HG03565 (cell line): ENCODE data around the gene CDH23.

Experiments used
- ATAC-seq: cut with Tn5 transposase; IDR thresholded peaks from one replicate; pipeline ENCODE4 v1.9.1; 2021; ENCODE audit warnings: mild to moderate bottlenecking, moderate library complexity; ENCODE audit not compliant: unreplicated experiment

The CDH23 gene

DNA sequence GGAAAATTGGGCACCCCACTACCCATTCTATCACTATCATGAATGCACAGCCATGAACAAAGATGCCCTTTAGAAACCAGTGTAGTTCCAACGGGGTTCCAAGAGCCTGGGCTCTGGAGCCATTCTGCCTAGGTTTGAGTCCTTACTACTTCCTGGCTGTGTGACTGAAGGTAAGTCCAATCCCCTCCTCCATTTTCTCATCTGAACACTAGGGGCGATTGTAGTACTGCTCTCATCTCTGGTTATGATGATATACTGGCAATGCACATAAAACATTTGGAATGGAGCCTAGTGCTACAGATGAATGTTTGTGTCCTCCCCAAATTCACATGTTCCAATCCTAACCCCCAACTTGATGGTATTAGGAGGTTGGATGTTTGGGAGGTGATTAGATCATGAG is 28.1 kb upstream of the CDH23 start:
- no peak for ATAC-seq

DNA sequence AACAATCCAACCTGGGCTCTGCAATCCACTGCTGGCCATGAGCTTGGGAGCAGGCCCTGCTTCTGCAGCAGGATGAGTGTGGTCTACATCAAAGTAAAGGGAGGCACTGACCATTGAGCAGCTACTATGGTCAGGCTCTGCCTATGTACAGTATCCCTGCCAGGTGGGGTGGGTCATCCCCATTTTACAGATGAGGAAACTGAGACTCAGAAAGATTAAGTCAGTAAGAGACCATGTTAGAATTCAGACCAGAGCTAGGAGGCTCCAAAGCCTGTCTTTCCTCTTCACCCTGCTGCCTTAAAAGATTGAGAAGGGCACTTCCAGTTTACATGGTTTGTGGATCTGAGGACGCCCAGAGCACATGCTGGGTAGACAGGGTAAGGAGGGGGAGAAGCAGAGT is 27.1 kb upstream of the CDH23 start:
- no peak for ATAC-seq

DNA sequence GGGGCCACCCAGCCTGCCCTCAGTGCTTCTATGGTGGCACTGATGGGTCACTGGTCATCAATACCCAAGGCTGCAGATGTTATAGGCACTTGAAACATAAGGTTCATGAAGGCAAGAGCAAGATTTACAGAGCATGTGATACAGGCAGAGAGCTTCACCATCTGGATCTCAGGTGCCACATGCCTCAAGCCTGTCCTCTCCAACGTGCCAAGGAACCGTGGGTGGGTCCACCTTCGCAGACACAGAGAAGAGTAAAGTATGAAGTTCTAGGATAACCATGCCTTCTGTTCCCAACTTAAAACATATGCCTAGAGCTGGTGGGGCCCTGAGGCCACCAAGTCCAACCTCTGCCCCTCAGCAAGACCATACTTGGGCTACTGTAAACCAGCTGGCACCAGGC is 26.7 kb upstream of the CDH23 start:
- ATAC-seq, result no peak

DNA sequence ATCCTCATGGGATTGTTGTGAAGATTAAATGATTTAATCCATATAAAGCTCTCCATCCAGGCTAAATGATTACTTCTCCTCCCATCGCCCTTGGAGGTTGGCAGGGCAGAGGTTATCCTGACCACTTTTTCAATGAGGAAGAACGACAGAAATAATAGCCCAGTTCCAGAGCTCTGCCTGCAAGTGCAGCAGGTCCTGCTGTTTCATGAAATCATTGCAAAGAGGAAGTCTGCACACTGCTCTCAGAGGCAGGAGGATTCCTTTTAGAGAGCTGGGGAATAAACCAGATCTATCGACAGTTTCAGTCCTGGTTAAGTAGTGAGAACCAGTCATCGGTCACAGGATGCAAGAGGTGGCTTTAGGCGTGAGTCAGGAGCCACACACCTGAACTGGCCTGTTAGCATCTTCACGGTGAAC is 25.0 kb upstream of the CDH23 start:
- no peak for ATAC-seq

DNA sequence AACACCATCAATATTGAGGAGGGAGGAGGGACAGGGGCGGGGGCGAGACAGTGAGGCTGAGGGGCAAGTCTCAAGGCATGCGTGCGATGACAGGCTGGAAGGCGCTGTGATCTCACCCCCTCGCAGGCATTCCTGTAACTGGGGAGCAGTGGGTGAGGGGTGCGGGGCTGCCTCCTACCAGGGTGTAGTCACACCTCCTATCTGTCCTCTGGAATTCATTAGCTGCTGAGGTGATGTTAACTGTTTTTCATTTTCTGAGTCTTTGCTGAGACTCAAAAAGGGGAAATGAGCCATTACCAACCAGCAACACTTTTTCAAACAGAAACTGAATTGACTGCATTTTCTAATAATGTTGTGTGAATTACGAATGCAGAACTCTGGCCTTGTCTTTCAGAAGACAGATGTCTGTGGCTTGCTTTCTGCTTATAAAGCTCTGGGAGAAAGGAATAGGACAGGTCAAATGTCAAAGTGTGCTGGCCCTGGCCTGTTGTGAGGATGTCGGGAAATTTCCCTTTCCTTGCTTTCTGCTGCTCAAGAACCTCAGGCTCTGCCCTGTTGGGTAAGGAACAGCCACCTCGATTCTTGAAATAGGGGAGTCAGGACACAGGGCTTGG is 23.7 kb upstream of the CDH23 start:
- no peak for ATAC-seq

DNA sequence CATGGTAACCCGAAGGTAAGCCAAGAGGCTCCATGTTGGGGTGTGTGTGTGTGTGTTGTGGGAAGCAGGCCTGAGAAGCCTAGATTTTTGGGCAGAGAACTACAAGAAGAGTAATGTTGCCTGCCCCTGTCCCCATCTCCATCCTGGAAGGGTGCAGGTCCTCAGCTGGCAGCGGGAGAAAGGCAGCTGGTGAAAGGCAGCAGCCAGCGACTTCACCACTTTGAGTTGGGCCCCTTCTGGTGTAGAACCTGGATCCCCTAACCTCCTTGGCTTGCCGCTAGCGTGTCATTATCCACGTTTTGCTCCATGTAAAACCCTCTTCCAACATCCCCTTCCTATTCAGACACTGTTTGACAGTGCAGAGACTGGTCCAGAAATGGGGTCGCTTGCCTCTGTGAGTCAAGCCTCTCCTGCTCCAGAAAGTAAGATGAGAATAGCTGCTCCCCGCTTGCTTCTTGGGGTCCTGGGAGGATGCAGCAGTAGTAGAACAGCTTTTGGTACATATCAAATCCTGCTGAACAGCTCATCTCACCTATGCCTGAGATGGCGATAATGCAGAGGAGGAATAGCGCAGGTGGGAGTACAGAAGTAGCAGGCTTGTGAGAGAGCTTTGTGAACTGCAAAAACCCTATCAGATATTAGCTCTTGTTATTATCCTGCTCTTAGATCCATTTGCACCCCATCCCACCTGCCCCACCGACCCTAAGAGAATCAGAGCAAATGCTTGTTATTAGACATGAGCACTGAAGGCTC is 22.1 kb upstream of the CDH23 start:
- no peak for ATAC-seq

DNA sequence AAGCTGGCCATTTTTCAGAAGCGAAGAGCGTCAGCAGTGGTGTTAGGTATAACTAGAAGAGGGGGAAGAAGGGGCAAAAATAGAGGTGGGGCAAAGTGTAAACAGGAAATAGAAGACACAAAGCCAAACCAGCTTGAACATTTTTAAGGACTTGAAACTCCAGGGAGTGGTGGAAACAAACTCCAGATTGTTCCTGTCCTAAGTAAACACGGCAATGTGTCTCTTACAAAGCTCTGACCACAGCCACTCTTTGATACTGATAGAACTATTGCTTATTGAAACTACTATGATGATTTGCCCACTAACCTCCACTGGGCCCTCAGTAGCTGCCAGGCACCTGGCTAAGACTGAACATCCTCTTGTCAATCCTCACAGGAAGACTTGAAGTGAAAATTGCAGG is 20.8 kb upstream of the CDH23 start:
- no peak for ATAC-seq

DNA sequence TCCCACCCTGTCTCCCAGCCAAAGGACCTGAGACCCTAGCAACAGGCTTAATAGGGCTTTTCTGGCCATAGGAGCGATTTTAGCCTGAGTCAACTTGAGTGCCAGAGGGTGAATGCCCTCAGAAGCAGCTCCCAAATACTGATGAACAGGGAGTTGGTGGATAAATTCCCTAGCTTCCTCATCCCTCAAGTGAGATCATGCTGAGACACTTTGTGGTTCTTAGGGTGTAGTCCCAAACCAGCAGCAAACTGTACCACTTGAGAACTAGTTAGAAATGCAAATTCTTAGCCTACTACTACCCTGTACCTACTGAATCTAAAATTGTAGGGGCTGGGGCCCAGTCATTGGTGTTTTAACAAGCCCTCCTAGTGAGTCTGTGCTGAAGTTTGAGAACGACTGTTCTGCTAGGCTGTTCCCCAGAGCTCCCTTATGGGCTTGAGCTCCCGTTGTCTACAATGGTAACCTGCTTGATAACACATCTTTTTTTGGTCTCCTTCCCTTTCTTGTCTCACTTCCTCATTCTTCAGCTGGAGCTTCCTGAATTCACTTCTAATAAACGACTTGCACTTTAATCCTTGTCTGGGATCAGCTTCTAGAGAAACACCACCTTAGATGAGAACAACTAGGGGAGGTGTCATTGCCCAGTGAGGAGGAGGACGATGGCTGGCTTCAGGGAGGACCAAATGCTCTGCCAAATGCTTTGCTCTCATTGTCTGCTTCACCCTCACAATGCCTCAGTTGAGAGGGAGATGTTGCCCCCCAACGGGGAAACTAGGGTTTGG is 18.2 kb upstream of the CDH23 start:
- ATAC-seq, result no peak

DNA sequence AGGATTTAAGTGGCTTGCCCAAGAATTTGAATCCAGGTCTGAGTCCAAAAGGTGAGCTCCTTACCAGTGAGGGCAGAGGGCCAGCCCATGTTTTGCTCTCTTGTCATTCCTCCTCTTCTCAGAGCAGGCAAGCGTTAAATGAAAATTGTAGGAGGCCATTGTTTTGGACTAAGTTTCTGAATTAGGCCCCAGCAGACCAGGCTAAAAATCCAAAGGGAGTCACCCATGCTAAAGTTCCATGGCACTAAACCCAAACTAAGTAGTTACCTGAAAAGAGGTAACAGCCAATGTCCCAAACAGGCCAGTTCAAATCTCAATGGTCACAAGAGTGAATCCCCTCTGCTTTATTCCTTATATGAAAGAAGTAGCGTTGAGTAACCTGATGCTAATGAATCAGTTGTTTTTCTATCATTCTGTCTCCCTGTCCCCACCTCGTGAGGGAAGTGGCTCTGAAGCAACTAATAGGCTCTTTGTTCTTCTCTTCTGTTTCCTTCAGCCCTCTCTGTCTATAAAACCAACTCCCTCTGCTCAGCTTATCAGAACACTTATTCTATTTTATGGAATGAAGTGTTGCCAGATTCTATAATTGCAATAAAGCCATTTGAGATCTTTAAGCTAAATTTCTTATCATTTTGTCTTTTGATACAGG is 17.5 kb upstream of the CDH23 start:
- no peak for ATAC-seq

DNA sequence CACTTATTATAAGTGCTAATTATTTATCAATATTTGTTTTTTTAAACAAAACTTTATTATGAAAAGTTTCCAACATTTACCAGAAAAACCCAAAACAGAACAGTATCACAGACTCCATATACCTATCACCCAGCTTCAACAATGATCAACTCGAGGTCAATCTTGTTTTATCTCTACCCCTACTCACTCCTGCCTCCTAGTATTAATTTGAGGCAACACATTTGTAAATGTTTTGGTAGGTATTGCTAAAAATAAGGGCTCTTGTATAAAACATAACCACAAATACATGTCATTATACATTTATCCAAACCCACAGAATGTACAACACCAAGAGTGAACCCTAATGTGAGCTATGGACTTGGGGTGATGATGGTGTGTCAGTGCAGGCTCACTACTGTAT is 15.9 kb upstream of the CDH23 start:
- ATAC-seq, result no peak

DNA sequence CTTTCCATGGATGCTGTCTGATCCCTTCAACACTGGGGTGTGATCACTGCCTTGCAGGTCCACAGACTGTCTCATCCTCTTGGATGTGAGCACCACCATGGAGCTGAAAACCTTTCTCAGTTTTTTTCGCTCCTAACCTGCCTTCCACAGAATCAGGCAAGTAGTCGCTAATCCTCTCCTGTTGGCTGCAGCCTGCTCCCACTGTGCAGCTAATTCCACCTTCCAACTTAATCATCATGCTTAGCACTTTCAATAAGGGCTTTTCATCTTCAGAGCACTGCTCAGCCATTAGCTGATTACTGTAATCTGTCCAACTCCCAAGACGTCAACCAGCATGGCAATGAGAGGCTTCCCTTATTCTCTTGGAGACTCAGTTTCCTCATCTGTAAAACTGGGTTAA is 15.1 kb upstream of the CDH23 start:
- ATAC-seq, result no peak

DNA sequence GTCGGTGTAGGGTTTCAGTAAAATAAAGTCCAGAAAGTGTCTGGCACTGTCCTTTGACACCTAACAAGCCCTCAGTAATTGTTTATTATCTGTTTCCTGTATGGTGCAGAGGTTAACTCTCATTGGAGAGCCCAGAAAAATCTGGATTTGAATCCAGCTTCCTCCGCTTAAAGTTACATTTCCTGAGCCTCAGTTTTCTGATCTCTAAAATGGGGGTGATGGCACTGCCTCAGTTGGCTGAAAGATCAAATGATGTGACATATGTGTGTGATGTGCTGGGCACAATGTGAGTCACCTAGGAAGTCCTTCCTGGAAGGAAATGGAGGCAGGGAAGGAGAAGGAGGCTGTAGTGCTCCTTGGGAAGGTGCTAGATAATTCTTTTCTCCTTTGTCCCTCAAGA is 14.7 kb upstream of the CDH23 start:
- no peak for ATAC-seq

DNA sequence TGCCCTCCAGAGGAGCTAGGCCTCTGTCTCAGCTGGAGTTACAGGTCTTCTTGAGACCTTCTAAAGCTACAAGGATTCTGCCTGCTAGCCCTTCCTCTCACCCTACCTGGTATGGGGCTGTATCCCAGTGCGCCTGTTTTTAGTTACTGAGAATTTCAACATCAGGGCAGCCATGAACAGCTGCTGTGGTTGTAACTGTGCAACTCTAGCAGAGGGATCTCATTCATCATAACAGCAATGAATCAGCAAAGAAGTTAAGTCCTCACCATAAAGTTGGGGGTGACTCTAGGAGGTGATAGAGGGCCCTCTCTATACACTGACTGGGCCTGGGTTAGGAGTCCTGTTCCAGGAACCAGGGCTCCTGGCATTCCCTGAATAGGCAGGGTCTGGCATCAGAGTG is 14.0 kb upstream of the CDH23 start:
- no peak for ATAC-seq

DNA sequence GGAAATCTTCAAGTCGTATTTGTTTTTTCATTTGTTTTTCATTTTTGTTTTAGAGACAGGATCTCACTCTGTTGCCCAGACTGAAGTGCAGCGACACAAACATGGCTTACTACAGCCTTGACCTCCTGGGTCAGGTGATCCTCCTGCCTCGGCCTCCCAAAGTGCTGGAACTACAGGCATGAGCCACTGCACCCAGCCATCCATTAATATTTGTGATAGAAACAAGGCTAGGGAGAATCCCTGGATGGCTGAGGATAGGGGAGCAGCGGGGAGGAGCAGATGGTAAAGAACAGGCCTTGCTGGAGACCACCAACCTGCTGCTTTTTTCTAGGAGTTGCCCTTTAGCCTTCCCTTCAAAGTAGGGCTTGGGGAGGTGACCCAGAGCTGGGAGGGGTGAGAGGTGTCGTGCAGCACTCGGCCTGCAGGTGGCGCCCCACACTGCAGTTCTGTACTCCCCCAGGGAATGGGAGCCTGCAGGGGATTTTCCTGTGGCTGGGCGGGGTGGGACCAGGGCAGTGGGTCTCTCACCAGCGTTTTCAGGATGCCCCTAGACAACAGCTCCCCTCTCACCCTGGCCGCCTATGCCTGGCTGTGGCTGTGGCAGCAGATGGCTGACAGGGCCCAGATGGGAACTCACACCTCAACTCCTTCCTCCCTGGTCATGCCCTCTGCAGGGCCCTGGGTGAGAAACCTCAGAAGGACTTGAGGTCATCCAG is 12.6 kb upstream of the CDH23 start:
- no peak for ATAC-seq

DNA sequence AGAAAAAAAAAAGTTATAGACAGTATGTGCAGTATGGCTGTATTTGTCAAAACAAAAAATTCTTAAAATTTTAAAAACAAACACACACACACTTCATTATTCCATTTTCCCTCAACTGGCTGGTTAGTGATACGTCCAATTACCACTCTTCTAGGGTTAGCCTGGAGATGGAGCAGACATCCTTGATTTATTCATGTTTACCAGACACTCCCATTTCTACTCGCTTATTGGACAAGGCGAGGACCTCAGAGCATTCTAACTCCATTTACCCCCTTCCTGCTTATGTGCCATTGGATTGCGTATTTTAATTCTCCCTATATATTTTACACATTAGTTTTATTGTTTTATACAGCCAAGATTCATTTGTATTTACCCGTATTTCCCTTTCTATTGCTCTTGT is 8.5 kb upstream of the CDH23 start:
- no peak for ATAC-seq

DNA sequence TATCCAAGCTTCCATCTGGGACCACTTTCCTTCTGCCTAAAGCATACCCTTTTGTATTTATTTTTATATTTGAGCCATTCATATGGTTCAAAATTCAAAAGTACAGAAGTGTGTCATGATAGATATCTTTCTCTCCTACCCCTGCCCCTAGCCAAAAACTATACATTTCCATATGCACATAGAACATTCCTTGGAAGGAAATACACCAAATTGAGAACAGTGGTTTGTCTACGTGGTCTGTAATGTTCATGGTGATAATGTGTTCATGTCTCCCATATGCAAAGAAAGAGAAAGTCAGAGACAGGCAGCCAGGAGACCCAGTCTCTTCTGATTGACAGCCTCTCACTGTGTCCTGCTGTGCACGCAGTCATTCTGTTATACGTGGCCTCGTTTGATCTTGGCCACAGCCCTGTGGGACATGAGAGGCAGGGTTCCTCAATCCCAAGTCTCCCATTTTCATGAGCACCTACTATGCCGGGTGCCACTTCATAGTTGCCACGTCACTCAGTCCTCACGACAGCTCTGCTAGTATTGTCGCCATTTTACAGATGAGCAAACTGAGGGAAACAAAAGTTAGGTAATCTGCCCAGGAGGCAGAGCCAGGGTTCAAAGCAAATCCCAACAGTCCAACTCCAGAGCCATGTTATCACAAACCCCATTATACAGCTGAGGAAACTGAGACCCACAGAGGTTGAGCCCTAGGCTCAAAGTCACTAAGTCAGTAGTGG is 8.0 kb upstream of the CDH23 start:
- no peak for ATAC-seq

DNA sequence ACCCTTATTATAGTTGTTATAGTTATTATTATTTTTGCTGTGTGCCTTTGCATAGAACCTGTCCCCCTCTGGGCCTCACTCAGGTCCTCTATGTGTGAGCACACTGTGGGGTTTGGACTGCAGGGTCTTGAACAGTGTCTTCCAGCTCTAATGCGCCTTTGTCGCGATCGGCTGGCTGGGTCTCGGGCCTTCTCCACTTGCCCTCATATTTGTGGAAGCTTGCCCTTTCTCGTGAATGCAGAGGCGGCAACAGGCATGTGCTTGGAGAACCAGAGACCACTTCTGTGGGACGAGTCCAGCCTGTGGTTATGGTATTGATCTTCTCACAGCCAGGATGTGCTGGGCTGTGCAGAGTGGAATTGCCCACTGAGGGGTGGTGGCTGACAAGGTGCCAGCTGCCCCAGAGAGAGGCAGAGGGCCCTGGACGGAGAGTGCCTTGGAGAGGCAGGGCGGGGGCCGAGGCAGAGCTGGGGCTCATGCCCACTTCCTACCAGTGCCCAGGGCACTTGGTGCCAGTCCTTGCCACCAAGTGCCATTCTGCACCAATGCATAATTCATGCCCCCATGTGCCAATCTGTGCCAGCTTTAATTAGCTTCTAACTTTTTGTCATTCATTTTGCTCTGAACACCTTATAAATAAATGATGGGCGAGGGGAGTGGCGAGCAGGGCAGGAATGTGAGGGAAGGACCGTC is 6.8 kb upstream of the CDH23 start:
- ATAC-seq, result no peak

DNA sequence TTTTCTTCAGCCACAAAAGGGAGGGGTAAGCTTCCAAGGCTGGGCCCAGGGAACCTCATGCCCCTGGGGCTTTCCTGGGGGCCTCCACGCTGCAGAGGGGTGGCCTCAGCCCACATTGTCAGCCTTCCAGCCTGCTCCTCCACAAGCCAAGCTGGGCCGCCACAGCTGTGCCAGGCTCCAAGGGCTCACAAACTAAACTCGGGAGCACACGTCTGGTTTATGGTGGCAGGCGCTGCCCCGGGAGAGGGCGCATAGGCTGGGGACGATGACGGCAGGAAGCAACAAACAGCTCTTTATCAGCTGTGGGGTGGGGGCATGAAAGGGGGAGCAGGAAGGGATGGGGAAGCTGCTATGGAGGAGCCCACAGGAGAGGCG is 6.3 kb upstream of the CDH23 start:
- no peak for ATAC-seq

DNA sequence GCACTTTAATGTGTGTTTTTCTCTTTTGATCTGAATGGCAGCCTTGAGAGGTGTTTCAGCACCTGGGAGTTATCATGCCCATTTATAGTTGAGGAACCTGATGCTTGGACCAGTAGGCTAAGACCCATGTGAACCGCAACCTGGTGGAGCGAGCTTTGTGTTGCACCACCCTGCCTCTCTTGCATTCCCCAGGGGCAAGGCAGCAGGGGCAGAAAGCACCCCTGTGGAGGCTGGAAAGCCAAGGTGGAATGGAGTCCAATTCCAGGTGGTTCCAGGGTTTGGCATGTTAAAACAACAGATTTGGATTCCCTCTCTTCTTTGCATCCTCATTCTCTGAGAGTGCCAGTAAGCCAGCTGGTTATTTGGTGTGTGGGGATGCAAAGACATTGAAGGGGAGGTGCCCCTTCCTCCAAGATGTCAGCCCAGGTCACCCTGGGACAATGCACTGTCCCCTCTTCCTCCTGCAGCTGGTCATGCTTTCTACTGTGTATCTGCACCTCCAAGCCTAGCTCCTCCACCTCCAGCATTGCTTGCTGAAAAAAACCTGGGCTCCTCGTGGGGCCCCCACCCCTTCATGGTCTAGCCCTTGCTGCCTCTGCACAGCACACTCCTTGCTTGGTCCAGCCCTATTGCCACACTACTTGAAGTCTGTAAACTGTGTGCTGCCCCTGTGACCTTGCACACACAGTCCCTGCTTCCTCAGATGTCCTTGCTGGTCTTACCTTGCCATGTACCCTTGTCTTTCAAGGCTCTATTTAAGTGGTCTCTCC is 5.6 kb upstream of the CDH23 start:
- ATAC-seq, result no peak
